SK-N-SH treated with all-trans-retinoic acid at 6 μM for 48 hours (cell line): ENCODE measurements around the gene RGS7BP.

ENCODE experiments used
- ATAC-seq: fragments of 200-7000 bp; cut with Tn5 transposase; 3 replicates; pipeline ENCODE4 v1.9.1; 2020; ENCODE audit warnings: mild to moderate bottlenecking, moderate library complexity
- ARNTL ChIP-seq: fragments of 450-650 bp; formaldehyde crosslinking; IDR thresholded peaks from 2 replicates; pipeline ENCODE4 v1.5.0; 2020; ENCODE audit warnings: low read depth, mild to moderate bottlenecking, moderate library complexity, borderline replicate concordance
- BACH2 ChIP-seq: fragments of 250-450 bp; sonication (Bioruptor Pico); IDR thresholded peaks from 2 replicates; pipeline ENCODE4 v1.9.0; 2021; ENCODE audit warnings: mild to moderate bottlenecking, borderline replicate concordance
- CREB5 ChIP-seq: fragments of 250-450 bp; sonication (Bioruptor Pico); IDR thresholded peaks from 2 replicates; pipeline ENCODE4 v1.5.1; 2020; ENCODE audit warnings: low read depth, mild to moderate bottlenecking, moderate library complexity
- CSDC2 ChIP-seq: fragments of 250-450 bp; sonication (Bioruptor Pico); IDR thresholded peaks from 2 replicates; pipeline ENCODE4 v1.5.0; 2020; ENCODE audit warnings: mild to moderate bottlenecking, moderate library complexity
- CSRNP3 ChIP-seq: fragments of 250-450 bp; sonication (Bioruptor Pico); IDR thresholded peaks from 2 replicates; pipeline ENCODE4 v1.5.1; 2021; ENCODE audit warnings: mild to moderate bottlenecking, moderate library complexity
- ESRRG ChIP-seq: fragments of 250-450 bp; sonication (Bioruptor Pico); IDR thresholded peaks from 2 replicates; pipeline ENCODE4 v1.6.1; 2021; ENCODE audit warnings: mild to moderate bottlenecking
- GLIS3 ChIP-seq: fragments of 250-450 bp; sonication (Bioruptor Pico); IDR thresholded peaks from 2 replicates; pipeline ENCODE4 v1.5.0; 2020; ENCODE audit warnings: mild to moderate bottlenecking, moderate library complexity
- ISL1 ChIP-seq: fragments of 250-450 bp; sonication (Bioruptor Pico); IDR thresholded peaks from 2 replicates; pipeline ENCODE4 v2.1.2; 2022; ENCODE audit warnings: mild to moderate bottlenecking, moderate library complexity
- OSR1 ChIP-seq: fragments of 250-450 bp; sonication (Bioruptor Pico); IDR thresholded peaks from 2 replicates; pipeline ENCODE4 v1.8.0; 2022; ENCODE audit warnings: moderate library complexity, mild to moderate bottlenecking, inconsistent platforms
- PATZ1 ChIP-seq: fragments of 250-450 bp; sonication (Bioruptor Pico); IDR thresholded peaks from 2 replicates; pipeline ENCODE4 v1.8.0; 2020; ENCODE audit warnings: mild to moderate bottlenecking, moderate library complexity, borderline replicate concordance
- POU6F1 ChIP-seq: fragments of 250-450 bp; sonication (Bioruptor Pico); IDR thresholded peaks from 2 replicates; pipeline ENCODE4 v1.8.0; 2021; ENCODE audit warnings: low read depth, mild to moderate bottlenecking, moderate library complexity, borderline replicate concordance
- RARB ChIP-seq: fragments of 250-450 bp; sonication (Bioruptor Pico); IDR thresholded peaks from 2 replicates; pipeline ENCODE4 v1.8.0; 2021; ENCODE audit warnings: mild to moderate bottlenecking, moderate library complexity
- SNAI2 ChIP-seq: fragments of 250-450 bp; sonication (Bioruptor Pico); IDR thresholded peaks from 2 replicates; pipeline ENCODE4 v1.5.0; 2020; ENCODE audit warnings: mild to moderate bottlenecking, moderate library complexity
- TCF4 ChIP-seq: fragments of 250-450 bp; sonication (Bioruptor Pico); IDR thresholded peaks from 2 replicates; pipeline ENCODE4 v1.8.0; 2021; ENCODE audit warnings: mild to moderate bottlenecking, moderate library complexity, borderline replicate concordance
- TOX ChIP-seq: fragments of 250-450 bp; sonication (Bioruptor Pico); IDR thresholded peaks from 2 replicates; pipeline ENCODE4 v1.8.0; 2021; ENCODE audit warnings: mild to moderate bottlenecking, moderate library complexity, borderline replicate concordance
- TSHZ2 ChIP-seq: fragments of 250-450 bp; sonication (Bioruptor Pico); IDR thresholded peaks from 2 replicates; pipeline ENCODE4 v1.5.0; 2020; ENCODE audit warnings: mild to moderate bottlenecking, moderate library complexity
- ZC3H10 ChIP-seq: fragments of 250-450 bp; sonication (Bioruptor Pico); IDR thresholded peaks from 2 replicates; pipeline ENCODE4 v1.5.1; 2021; ENCODE audit warnings: mild to moderate bottlenecking, moderate library complexity
- ZFP30 ChIP-seq: fragments of 450-650 bp; formaldehyde crosslinking; IDR thresholded peaks from 2 replicates; pipeline ENCODE4 v1.5.0; 2022; ENCODE audit warnings: mild to moderate bottlenecking, moderate library complexity
- ZNF565 ChIP-seq: fragments of 450-650 bp; formaldehyde crosslinking; conservative IDR thresholded peaks from 2 replicates; pipeline ENCODE4 v1.5.0; 2020; ENCODE audit warnings: low read depth, mild to moderate bottlenecking, moderate library complexity
- ZNF70 ChIP-seq: fragments of 450-650 bp; formaldehyde crosslinking; IDR thresholded peaks from 2 replicates; pipeline ENCODE4 v1.5.0; 2020; ENCODE audit warnings: mild to moderate bottlenecking, moderate library complexity
- ZNF8 ChIP-seq: fragments of 450-650 bp; formaldehyde crosslinking; IDR thresholded peaks from 2 replicates; pipeline ENCODE4 v1.5.0; 2020; ENCODE audit warnings: mild to moderate bottlenecking, moderate library complexity

RGS7BP gene

GRCh38 chr5:64569858-64570257, 64.0 kb downstream of the RGS7BP start:
- TF ChIP-seq CSRNP3 (no peak), SNAI2 (CRISPR knock-in tag) (no peak), ZNF8 (CRISPR knock-in tag) (no peak), ZFP30 (CRISPR knock-in tag) (no peak), TCF4 (CRISPR knock-in tag) (no peak), OSR1 (CRISPR knock-in tag) (no peak), ISL1 (no peak), ZC3H10 (CRISPR knock-in tag) (no peak), TOX (CRISPR knock-in tag) (no peak), ARNTL (CRISPR knock-in tag) (no peak), ESRRG (CRISPR knock-in tag) (no peak), RARB (CRISPR knock-in tag) (no peak), ZNF70 (CRISPR knock-in tag) (no peak), PATZ1 (CRISPR knock-in tag) (no peak), GLIS3 (no peak), POU6F1 (no peak), ZNF565 (no peak), BACH2 (CRISPR knock-in tag) (no peak), TSHZ2 (CRISPR knock-in tag) (no peak), CSDC2 (CRISPR knock-in tag) (no peak)
- ATAC-seq = no peak

GRCh38 chr5:64570395-64570996, 64.7 kb downstream of the RGS7BP start:
- no peak for ATAC-seq

More at GRCh38 chr5:64570395-64570996, 64.7 kb downstream of the RGS7BP start:
- TF ChIP-seq CREB5 (no peak), GLIS3 (no peak), TCF4 (CRISPR knock-in tag) (no peak), ISL1 (no peak), TSHZ2 (CRISPR knock-in tag) (no peak), CSDC2 (CRISPR knock-in tag) (no peak)
